ENCODE results near the gene MGRN1.

DNA sequence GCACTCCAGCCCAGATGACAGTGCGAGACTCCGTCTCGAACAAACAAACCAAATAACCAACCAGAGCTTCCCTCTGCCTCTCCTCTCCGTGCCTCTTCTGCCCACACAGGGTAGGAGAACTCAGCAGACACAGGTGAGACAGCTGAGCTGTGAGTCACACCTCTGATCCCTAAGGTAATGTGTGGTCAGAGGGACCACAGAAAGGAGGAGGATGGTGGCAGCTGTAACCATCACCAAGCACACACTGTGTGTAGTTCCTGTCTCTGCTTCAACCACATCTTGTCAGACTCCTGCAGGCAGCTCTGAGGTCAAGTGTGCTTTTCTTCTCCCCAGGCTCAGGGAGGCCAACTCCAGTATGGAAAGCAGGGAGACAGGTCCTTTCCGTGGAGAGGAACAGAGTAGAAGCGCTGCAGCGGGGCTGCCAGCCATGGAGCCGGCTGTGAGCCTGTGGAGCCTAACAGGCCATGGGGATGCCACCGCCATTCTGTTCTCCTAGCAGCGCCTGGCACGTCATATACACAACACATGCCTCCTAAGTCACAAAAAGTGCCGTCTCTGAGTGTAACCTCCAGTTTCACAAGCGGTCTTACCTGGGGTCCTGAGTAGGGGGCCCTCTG is 75.9 kb downstream of the MGRN1 start:
- no peak for TF ChIP-seq EP300 (IDR thresholded peaks at IDR 0.05)
- TF ChIP-seq, protein P1, sequence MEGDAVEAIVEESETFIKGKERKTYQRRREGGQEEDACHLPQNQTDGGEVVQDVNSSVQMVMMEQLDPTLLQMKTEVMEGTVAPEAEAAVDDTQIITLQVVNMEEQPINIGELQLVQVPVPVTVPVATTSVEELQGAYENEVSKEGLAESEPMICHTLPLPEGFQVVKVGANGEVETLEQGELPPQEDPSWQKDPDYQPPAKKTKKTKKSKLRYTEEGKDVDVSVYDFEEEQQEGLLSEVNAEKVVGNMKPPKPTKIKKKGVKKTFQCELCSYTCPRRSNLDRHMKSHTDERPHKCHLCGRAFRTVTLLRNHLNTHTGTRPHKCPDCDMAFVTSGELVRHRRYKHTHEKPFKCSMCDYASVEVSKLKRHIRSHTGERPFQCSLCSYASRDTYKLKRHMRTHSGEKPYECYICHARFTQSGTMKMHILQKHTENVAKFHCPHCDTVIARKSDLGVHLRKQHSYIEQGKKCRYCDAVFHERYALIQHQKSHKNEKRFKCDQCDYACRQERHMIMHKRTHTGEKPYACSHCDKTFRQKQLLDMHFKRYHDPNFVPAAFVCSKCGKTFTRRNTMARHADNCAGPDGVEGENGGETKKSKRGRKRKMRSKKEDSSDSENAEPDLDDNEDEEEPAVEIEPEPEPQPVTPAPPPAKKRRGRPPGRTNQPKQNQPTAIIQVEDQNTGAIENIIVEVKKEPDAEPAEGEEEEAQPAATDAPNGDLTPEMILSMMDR (IDR thresholded peaks at IDR 0.05): no peak
- TF ChIP-seq POLR2AphosphoS5 (IDR thresholded peaks at IDR 0.05): no peak
